GM12874 (cell line): ENCODE data around the gene DGKD.

Source experiments
- CTCF ChIP-seq: IDR thresholded peaks from 2 replicates; pipeline ENCODE4 v1.5.1; 2011; ENCODE audit warnings: low read depth, mild to moderate bottlenecking, control low read depth, low read length, moderate library complexity; ENCODE audit not compliant: insufficient read depth

DGKD gene

DNA sequence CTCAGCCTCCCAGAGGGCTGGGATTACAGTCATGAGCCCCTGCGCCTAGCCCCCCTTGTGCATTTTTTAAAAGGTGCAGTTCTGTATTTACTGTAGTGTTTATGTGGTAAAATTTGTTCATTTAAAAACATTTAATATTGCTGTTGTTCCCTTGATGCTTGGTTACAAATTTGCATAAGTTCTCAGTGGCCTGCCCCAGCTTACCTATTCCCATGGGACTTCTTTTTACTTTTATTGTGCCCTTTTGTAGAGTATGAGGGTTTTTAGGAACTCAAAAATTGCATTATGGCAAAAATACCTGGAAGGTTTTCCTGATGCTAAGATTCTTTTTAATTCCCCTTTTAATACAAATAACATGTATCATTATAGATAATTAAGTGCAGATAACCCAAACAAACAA is 63.0 kb downstream of the DGKD start:
- TF ChIP-seq CTCF, result no peak

DNA sequence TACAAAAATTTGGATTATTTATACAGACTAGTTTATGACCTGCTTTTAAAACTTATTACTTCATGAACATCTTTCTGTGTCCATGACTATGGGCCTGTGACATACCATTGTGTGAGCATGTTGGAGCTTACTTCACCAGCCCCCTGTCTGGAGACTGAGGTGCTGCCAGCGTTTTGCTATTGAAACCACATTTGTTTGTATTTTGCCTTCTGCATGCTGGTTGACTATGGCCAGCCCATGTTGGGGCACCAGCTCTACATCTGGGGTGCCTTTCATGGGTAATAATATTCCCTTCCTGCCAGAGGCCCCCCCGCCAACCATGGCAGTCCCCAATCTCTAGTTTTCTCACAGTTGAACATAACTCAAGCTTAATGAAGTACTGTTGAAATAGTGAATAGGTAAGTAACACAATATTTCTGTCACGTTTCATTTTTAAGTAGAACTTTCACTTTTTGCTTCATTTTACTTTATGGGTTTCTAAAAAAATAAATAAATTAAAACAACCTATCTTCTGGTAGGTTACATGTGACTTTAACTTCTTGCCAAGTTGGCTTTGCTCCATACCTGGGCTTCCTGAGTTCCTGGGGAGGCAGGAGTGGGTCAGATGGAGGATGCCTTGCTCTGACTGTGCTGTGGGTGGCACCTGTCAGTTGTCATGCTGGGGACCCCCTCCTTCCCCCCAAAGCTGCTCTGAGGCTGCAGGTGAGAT is 63.9 kb downstream of the DGKD start:
- TF ChIP-seq CTCF, result no peak

DNA sequence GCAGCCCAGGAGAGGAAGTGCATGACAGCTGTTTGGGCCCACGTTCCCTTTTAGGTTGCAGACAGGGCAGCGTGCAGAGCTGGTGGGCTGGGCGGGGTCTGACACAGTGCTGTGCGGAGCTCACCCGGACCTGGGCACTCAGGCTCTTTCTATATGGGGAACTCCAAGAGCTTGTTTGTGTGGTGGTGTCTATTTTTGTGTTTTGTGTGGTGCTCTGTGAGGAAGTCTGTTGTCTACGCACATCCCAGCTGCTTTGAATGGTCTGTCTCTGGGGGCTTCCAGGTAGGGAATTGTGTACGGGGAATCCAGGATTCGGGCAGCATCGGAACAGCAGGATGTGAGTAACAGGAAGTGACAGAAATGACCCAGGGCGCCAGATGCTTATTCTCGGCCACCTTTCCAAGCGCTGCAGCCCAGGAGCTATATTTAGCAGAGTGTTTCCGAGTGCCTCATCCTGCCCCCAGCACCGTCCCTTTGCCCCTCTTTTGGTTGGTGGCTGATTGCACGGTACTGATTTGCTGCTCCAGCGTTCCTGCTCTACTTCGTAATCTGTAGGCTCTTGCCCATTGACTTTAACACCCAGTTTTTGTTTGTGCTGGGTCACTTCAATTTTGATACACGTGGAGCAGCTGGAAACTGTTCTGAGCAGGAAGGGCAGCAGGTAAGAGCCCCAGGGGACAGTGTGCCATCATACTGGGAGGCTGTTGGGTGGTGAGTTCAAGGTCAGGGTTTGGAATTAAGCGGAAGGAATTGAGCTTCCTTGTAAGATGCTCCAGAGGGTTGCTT is 64.7 kb downstream of the DGKD start:
- TF ChIP-seq CTCF, result no peak

GRCh38 chr2:233419602-233420391 is 65.5 kb downstream of the DGKD start:
- TF ChIP-seq CTCF, result no peak

GRCh38 chr2:233421091-233421816 is 67.0 kb downstream of the DGKD start:
- no peak for TF ChIP-seq CTCF

DNA sequence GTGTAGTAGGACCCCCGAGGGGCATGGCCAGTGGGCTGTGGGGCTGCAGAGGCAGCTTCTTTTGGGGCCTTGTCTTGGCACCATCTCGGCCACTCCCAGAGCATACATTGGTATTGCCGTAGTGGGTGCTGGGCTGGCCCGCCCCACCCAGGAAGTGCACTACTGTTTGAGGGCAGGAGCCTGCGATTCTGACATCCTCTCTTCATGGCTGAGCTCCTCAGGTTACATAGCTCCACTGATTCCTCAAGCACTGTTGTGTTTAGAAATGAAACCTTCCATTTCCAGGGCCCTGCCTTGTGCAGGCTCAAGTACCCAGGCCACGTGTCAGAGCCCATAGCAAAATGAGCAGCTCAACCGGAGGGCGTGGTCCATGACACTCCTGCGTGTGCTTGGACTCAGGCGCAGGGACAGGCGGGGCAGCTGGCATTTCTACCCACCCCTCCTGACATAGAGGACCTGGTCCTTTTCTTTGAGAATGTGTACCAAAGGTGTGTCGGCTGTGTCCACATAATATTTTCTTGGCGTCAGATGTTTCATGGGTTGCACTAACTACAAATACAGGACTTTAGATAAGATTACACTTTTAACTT is 67.9 kb downstream of the DGKD start:
- no peak for TF ChIP-seq CTCF
